Measurements from ENCODE around the gene TRAPPC6A.
A peak's percentile ranks its signal among the peaks of the same experiment; 100 is the strongest.

Gene TRAPPC6A

GRCh38 chr19:45184115-45184514 is 6.1 kb upstream of the TRAPPC6A start:
- DNase-seq: no peak

DNA sequence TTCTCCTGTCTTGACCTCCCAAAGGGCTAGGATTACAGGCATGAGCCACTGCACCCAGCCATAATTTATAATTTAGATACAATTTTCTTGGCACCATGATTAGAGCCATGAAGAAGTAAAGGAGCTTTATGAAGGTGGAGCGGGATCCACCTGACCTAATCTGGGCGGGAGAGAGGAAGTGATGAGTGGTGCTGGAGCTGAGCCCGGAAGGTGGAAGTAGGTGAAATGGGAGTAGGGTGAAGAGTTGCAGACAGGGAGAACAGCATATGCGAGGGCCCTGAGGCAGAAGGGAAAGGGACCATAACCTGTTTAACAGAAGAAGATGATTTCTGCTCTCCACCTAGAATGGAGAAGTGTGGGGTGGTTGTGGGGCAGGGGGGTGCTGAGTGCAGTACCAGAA is 4.7 kb upstream of the TRAPPC6A start:
- no peak for DNase-seq

- DNase-seq: no peak
These were observed 2.9 kb upstream of the TRAPPC6A start for GRCh38 chr19:45180936-45181335.

- no peak for DNase-seq
These were observed 1.9 kb upstream of the TRAPPC6A start for GRCh38 chr19:45179892-45180370.

- no peak for DNase-seq
These were observed 1.2 kb upstream of the TRAPPC6A start for GRCh38 chr19:45179072-45179891.

DNA sequence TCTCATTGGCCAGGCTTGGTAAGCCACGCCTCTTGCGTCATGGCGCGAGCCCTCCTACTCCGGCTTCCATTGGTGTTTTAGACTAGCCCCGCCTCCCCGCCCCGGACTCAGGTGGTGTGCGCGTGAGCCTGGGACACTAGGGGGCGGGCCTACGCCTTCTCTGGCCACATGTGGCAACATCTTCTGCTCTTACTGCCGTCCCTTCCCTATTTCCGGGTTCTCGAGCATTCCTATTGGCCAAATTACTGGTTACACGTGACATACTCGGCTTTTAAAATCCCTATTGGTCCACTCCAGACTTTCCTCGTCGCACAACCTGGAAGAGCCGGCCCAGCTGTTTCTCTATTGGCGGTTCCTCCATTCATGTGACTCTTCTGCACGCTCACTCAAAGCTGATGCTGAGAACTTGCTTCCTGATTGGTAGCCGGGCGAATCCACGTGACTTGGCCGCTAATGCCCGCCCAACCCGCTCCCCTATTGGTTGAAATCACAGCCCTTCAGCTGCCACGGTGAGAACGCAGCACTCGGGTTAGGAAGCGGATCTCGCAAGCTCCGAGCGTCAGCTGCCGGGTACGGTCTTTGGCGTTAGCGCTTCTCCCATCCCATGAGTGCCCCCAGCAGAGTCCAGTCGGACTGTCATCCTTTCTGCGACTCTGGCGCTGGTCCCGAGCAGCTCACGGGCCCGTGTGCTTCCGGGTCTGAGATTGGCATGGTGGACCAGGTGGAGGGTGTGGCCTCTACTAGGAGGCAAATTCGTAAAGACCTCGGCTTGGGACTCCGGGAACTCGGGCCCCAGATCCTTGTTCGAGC is 430 bp upstream of the TRAPPC6A start, which contains the start of gene BLOC1S3:
TSS of gene BLOC1S3 (plus strand) at position 523 of the 810 bp plus-strand sequence. CDS start 513 bp downstream, outside the sequence.
- DNase-seq: peak; percentile 100

GRCh38 chr19:45175515-45176345 is 2.3 kb downstream of the TRAPPC6A start:
- no peak for DNase-seq

GRCh38 chr19:45173816-45174215 is 4.2 kb downstream of the TRAPPC6A start:
- no peak for DNase-seq

- DNase-seq: no peak
These were observed 5.3 kb downstream of the TRAPPC6A start for GRCh38 chr19:45172611-45173208.

GRCh38 chr19:45172173-45172572 is 5.9 kb downstream of the TRAPPC6A start:
- no peak for DNase-seq

GRCh38 chr19:45171211-45171623 is 6.8 kb downstream of the TRAPPC6A start:
- no peak for DNase-seq

- no peak for DNase-seq
These were observed 7.6 kb downstream of the TRAPPC6A start for GRCh38 chr19:45170146-45171106.

DNA sequence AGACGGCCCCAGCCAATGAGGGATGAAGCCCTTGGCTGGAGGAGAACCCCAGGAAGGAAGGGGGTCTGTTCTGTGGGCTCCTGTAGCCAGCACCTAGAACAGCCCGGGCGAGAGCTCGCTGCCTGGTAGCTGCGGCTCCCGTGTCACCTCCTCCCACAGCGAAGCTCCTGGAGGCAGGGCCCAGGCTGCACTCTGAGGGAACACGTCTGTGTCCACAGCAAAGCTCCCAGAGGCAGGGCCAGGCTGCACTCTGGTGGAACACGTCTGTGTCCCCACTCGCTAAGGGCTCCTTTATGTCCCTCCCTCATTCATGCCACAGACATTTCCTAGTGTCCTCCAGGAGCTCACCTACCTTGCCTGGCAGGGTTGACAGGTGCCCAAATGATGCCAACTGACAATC is 8.4 kb downstream of the TRAPPC6A start:
- no peak for DNase-seq

DNA sequence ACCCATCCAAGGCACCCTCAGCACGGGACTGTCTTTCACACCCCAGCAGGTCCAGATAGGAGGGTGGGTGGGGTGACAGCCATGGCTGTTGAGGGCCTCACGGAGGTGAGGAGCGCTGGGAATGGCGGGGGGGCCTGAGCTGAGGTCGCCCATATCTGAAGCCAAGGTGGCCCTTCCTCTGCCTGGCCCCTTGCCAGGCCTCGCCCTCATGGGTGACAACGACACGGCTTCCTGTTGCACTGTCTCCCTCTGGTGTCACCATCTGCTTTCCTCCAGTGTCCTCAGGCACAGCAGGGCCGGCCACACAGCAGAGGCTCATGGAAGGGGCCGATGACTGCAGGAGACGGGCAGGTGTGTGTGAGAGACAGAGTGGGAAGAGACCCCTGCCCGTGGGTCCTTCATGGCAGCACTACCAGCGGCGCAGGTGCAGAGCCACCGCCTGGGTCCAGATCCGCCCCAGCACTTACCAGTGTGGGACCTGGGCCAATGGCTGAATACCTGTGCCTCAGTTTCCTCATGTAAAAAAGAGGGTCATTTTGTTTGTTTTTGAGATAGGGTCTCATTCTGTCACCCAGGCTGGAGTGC is 9.2 kb downstream of the TRAPPC6A start:
- DNase-seq: peak; percentile 29 to 56

DNA sequence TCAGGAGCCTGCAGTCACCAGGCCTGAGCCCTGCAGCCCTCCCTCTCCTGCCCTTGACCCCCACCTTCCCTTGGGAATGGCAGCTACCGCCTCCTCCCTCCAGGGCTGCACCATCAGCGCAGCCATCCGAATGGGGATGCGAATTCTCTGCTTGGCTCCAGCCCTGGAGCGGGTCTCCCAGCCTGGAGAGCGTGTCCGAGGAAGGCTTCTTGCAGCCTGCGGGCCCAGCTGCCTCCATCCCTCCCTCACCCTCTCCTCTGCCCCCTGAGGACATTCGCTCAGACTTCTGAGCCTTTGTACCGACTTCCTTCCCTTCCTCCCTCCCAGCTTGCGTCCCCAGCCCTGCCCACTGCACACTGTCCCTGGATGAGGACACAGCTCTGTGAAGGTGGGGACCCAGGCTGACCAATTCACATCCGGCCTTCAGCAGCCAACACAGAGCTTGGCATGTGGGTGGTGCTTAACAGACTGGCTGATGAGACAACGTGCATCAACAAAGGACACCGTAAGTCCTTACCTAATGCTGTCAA is 11.2 kb downstream of the TRAPPC6A start:
- DNase-seq: no peak

GRCh38 chr19:45164577-45165335 is 13.3 kb downstream of the TRAPPC6A start:
- DNase-seq: peak; percentile 44 to 66

GRCh38 chr19:45163751-45164460 is 14.1 kb downstream of the TRAPPC6A start:
- no peak for DNase-seq

- no peak for DNase-seq
These were observed 14.9 kb downstream of the TRAPPC6A start for GRCh38 chr19:45163156-45163555.

- DNase-seq: no peak
These were observed 15.4 kb downstream of the TRAPPC6A start for GRCh38 chr19:45162608-45163143.
